ENCODE data around the gene LEFTY1. TPM values are rescaled to one million over a fixed set of nuclear protein-coding genes. Genes with fewer than 3 reads are reported as not detected.

LEFTY1 gene
- total and polyA plus RNA-seq, 8 donors, result 0.61 to 6.9 (median 3.9) TPM; not detected in 1

- no peaks in the 10 kb centered on the region for H3K9me3 ChIP-seq
- peaks cover 0 to 41% of the 10 kb centered on the region in 2 donors for H3K36me3 ChIP-seq
- ATAC-seq (no peak), DNase-seq (no peak)
- no peaks in the 10 kb centered on the region for H3K27me3 ChIP-seq
- intact Hi-C loops (cut with DNase I), result no loop called here
- H3K4me3 ChIP-seq, result no peak overlapping the region
- H3K4me1 ChIP-seq, result peaks cover 3 to 18% of the 10 kb centered on the region in 2 donors
- no peak overlapping the region for H3K27ac ChIP-seq
- no peak for TF ChIP-seq CTCF (IDR thresholded peaks at IDR 0.05)
These were observed 26.0 kb upstream of the LEFTY1 start for GRCh38 chr1:225914947-225915346.

GRCh38 chr1:225914391-225914790 is 25.4 kb upstream of the LEFTY1 start:
- no peak overlapping the region for H3K4me3 ChIP-seq
- TF ChIP-seq CTCF (IDR thresholded peaks at IDR 0.05), result no peak
- intact Hi-C loops (cut with DNase I), result no loop called here
- DNase-seq (no peak), ATAC-seq (no peak)
- H3K27ac ChIP-seq, result no peak overlapping the region
- peaks cover 0 to 36% of the 10 kb centered on the region in 2 donors for H3K36me3 ChIP-seq
- H3K4me1 ChIP-seq, result peaks cover 3 to 13% of the 10 kb centered on the region in 2 donors
- no peaks in the 10 kb centered on the region for H3K27me3 ChIP-seq
- H3K9me3 ChIP-seq, result no peaks in the 10 kb centered on the region

GRCh38 chr1:225911191-225912130 is 22.5 kb upstream of the LEFTY1 start:
- Histone ChIP-seq H3K27ac (no peak overlapping the region), H3K36me3 (peaks cover 0 to 7% of the 10 kb centered on the region in 2 donors), H3K27me3 (no peaks in the 10 kb centered on the region), H3K4me3 (no peak overlapping the region), H3K4me1 (peaks cover 3 to 11% of the 10 kb centered on the region in 2 donors), H3K9me3 (no peaks in the 10 kb centered on the region)
- peak; percentile 55 to 97 (median 72) for DNase-seq
- intact Hi-C loops (cut with DNase I), result no loop called here
- peak; percentile 96 for ATAC-seq
- peak; percentile 89 to 97 for TF ChIP-seq CTCF (IDR thresholded peaks at IDR 0.05)

GRCh38 chr1:225909477-225909876 is 20.5 kb upstream of the LEFTY1 start:
- Histone ChIP-seq H3K36me3 (peaks cover 0 to 3% of the 10 kb centered on the region in 2 donors), H3K9me3 (no peaks in the 10 kb centered on the region), H3K4me1 (peaks cover 3 to 11% of the 10 kb centered on the region in 2 donors), H3K27ac (no peak overlapping the region), H3K27me3 (no peaks in the 10 kb centered on the region), H3K4me3 (no peak overlapping the region)
- no peak for ATAC-seq
- no peak for DNase-seq
- intact Hi-C loops (cut with DNase I), result no loop called here
- no peak for TF ChIP-seq CTCF (IDR thresholded peaks at IDR 0.05)

- no peaks in the 10 kb centered on the region for H3K36me3 ChIP-seq
- peaks cover 3 to 11% of the 10 kb centered on the region in 2 donors for H3K4me1 ChIP-seq
- no peak overlapping the region for H3K27ac ChIP-seq
- DNase-seq, result no peak
- H3K4me3 ChIP-seq, result no peak overlapping the region
- H3K27me3 ChIP-seq, result no peaks in the 10 kb centered on the region
- intact Hi-C loops (cut with DNase I), result no loop called here
- no peak for TF ChIP-seq CTCF (IDR thresholded peaks at IDR 0.05)
- ATAC-seq, result no peak
- H3K9me3 ChIP-seq, result no peaks in the 10 kb centered on the region
These were observed 19.8 kb upstream of the LEFTY1 start for GRCh38 chr1:225908773-225909172.

Measured in left lung (tissue), 10 donors.